IPS DF 6.9 (cell line): ENCODE results near the gene CSPG4.
"Not testable (repeated sequence)": the region's sequence is repeated elsewhere in the genome, so short reads cannot be mapped to it uniquely, and the experiment has no call there.

Experiments used
- DNase-seq: peaks from one replicate; pipeline ENCODE4 v3.0.0-alpha.2; 2013; ENCODE audit warnings: low read depth, low spot score
- H3K27ac ChIP-seq: one replicate; pipeline ENCODE4 v1.5.1; 2013; ENCODE audit warnings: low read length, control low read depth
- H3K27me3 ChIP-seq: 2 replicates; pipeline ENCODE4 v1.6.1; 2013; ENCODE audit warnings: mild to moderate bottlenecking, low read length; ENCODE audit not compliant: control insufficient read depth, insufficient read depth
- H3K36me3 ChIP-seq: 2 replicates; pipeline ENCODE4 v1.6.1; 2013; ENCODE audit warnings: low read length; ENCODE audit not compliant: control insufficient read depth, insufficient read depth
- H3K4me1 ChIP-seq: 2 replicates; pipeline ENCODE4 v1.6.1; 2013; ENCODE audit warnings: low read length; ENCODE audit not compliant: control insufficient read depth, insufficient read depth
- H3K4me3 ChIP-seq: 2 replicates; pipeline ENCODE4 v1.5.1; 2013; ENCODE audit warnings: mild to moderate bottlenecking, low read length
- H3K9me3 ChIP-seq: 2 replicates; pipeline ENCODE4 v1.6.1; 2013; ENCODE audit warnings: low read length, inconsistent platforms; ENCODE audit not compliant: control insufficient read depth, insufficient read depth
- WGBS: extraction: QIAGEN DNeasy Blood & Tissue Kit; methylation state at CpG from one replicate; pipeline ENCODE4 v1.1.7; 2013; ENCODE audit warnings: mixed read lengths, missing lambda C conversion rate; ENCODE audit not compliant: insufficient read length, insufficient coverage; 5-methylcytosine and 5-hydroxymethylcytosine counted together

The CSPG4 gene

GRCh38 chr15:75711495-75711894, 1.2 kb downstream of the CSPG4 start:
- WGBS: no CpG with 5 or more reads among the region's 7 CpGs
- not testable (repeated sequence) for DNase-seq, H3K27me3 ChIP-seq, H3K4me1 ChIP-seq, H3K9me3 ChIP-seq, H3K27ac ChIP-seq, H3K4me3 ChIP-seq, H3K36me3 ChIP-seq

GRCh38 chr15:75710874-75711273, 1.8 kb downstream of the CSPG4 start:
- not testable (repeated sequence) for DNase-seq, H3K36me3 ChIP-seq, H3K4me3 ChIP-seq, H3K27ac ChIP-seq, H3K9me3 ChIP-seq, H3K4me1 ChIP-seq, H3K27me3 ChIP-seq
- no CpG with 5 or more reads among the region's 5 CpGs for WGBS

GRCh38 chr15:75709458-75709857, 3.2 kb downstream of the CSPG4 start:
- not testable (repeated sequence) for H3K27ac ChIP-seq, H3K36me3 ChIP-seq, H3K4me1 ChIP-seq, H3K4me3 ChIP-seq, H3K9me3 ChIP-seq, DNase-seq, H3K27me3 ChIP-seq
- no CpG with 5 or more reads among the region's 15 CpGs for WGBS

- no CpG with 5 or more reads among the region's 2 CpGs for whole genome bisulfite sequencing
Measured at GRCh38 chr15:75706682-75706954, 6.0 kb downstream of the CSPG4 start.

GRCh38 chr15:75705854-75706681, 6.6 kb downstream of the CSPG4 start:
- Histone ChIP-seq H3K27me3 (no peaks in the 10 kb centered on the region), H3K4me3 (no peak overlapping the region), H3K36me3 (no peaks in the 10 kb centered on the region), H3K4me1 (peaks cover 2% of the 10 kb centered on the region; the same call in 1 of the 2 replicates), H3K27ac (no peak overlapping the region), H3K9me3 (no peaks in the 10 kb centered on the region)
- no peak for DNase-seq
- WGBS: no CpG with 5 or more reads among the region's 14 CpGs

More at GRCh38 chr15:75706682-75706954, 6.0 kb downstream of the CSPG4 start:
- Histone ChIP-seq H3K4me1 (peaks cover 2% of the 10 kb centered on the region; the same call in 1 of the 2 replicates), H3K27ac (no peak overlapping the region), H3K27me3 (no peaks in the 10 kb centered on the region), H3K4me3 (no peak overlapping the region), H3K36me3 (no peaks in the 10 kb centered on the region), H3K9me3 (no peaks in the 10 kb centered on the region)
- DNase-seq: no peak

GRCh38 chr15:75705375-75705774, 7.3 kb downstream of the CSPG4 start:
- not testable (repeated sequence) for H3K4me3 ChIP-seq, H3K4me1 ChIP-seq, DNase-seq, H3K27me3 ChIP-seq, H3K9me3 ChIP-seq, H3K36me3 ChIP-seq, H3K27ac ChIP-seq
- WGBS: no CpG with 5 or more reads among the region's 5 CpGs

- H3K27me3 ChIP-seq: no peaks in the 10 kb centered on the region
- DNase-seq: no peak
- no peak overlapping the region for H3K4me3 ChIP-seq
- H3K27ac ChIP-seq: no peak overlapping the region
- no peaks in the 10 kb centered on the region for H3K9me3 ChIP-seq
- no CpG with 5 or more reads among the region's 9 CpGs for WGBS
- H3K36me3 ChIP-seq: no peaks in the 10 kb centered on the region
- H3K4me1 ChIP-seq: peaks cover 2% of the 10 kb centered on the region; the same call in 1 of the 2 replicates
Measured at GRCh38 chr15:75704618-75705017, 8.0 kb downstream of the CSPG4 start.

- Histone ChIP-seq H3K4me3 (no peak overlapping the region), H3K4me1 (peaks cover 2% of the 10 kb centered on the region; the same call in 1 of the 2 replicates), H3K27me3 (no peaks in the 10 kb centered on the region), H3K36me3 (no peaks in the 10 kb centered on the region), H3K9me3 (no peaks in the 10 kb centered on the region), H3K27ac (no peak overlapping the region)
- no CpG with 5 or more reads among the region's 6 CpGs for WGBS
- DNase-seq: no peak
Measured at GRCh38 chr15:75704263-75704615, 8.4 kb downstream of the CSPG4 start.

GRCh38 chr15:75703440-75704262, 9.0 kb downstream of the CSPG4 start:
- no CpG with 5 or more reads among the region's 18 CpGs for WGBS

GRCh38 chr15:75702436-75702835, 10.2 kb downstream of the CSPG4 start:
- no peaks in the 10 kb centered on the region for H3K36me3 ChIP-seq
- no peak overlapping the region for H3K27ac ChIP-seq
- peaks cover 2% of the 10 kb centered on the region; the same call in 1 of the 2 replicates for H3K4me1 ChIP-seq
- H3K4me3 ChIP-seq: no peak overlapping the region
- no CpG with 5 or more reads among the region's 6 CpGs for WGBS
- H3K9me3 ChIP-seq: no peaks in the 10 kb centered on the region
- no peaks in the 10 kb centered on the region for H3K27me3 ChIP-seq
- no peak for DNase-seq

More at GRCh38 chr15:75703440-75704262, 9.0 kb downstream of the CSPG4 start:
- DNase-seq, H3K9me3 ChIP-seq, H3K36me3 ChIP-seq, H3K4me1 ChIP-seq, H3K27me3 ChIP-seq, H3K4me3 ChIP-seq, H3K27ac ChIP-seq: not testable (repeated sequence)
